GM18520 (cell line): ENCODE results near the gene AP3B1.

Experiments used
- ATAC-seq: cut with Tn5 transposase; IDR thresholded peaks from one replicate; pipeline ENCODE4 v1.9.1; 2021; ENCODE audit not compliant: unreplicated experiment

AP3B1 gene

GRCh38 chr5:77983482-77984199 is 310.9 kb downstream of the AP3B1 start:
- no peak for ATAC-seq

GRCh38 chr5:77981820-77982219 is 312.7 kb downstream of the AP3B1 start:
- no peak for ATAC-seq

GRCh38 chr5:77974576-77974975 is 319.9 kb downstream of the AP3B1 start:
- ATAC-seq, result no peak

GRCh38 chr5:77973253-77973609 is 321.3 kb downstream of the AP3B1 start:
- ATAC-seq, result no peak

GRCh38 chr5:77972469-77973252 is 321.8 kb downstream of the AP3B1 start:
- ATAC-seq, result no peak

- ATAC-seq, result no peak
Measured at GRCh38 chr5:77971776-77972468, 322.6 kb downstream of the AP3B1 start.

- ATAC-seq, result no peak
Measured at GRCh38 chr5:77970891-77971290, 323.6 kb downstream of the AP3B1 start.

GRCh38 chr5:77963795-77964194 is 330.7 kb downstream of the AP3B1 start:
- no peak for ATAC-seq

GRCh38 chr5:77960863-77961396 is 333.6 kb downstream of the AP3B1 start:
- no peak for ATAC-seq

- ATAC-seq, result no peak
Measured at GRCh38 chr5:77960305-77960704, 334.2 kb downstream of the AP3B1 start.

GRCh38 chr5:77958642-77959330 is 335.7 kb downstream of the AP3B1 start:
- ATAC-seq, result no peak

- ATAC-seq, result no peak
Measured at GRCh38 chr5:77957931-77958521, 336.5 kb downstream of the AP3B1 start.

GRCh38 chr5:77957516-77957915 is 337.0 kb downstream of the AP3B1 start:
- no peak for ATAC-seq

GRCh38 chr5:77957081-77957480 is 337.4 kb downstream of the AP3B1 start:
- ATAC-seq, result no peak

GRCh38 chr5:77955577-77955976 is 338.9 kb downstream of the AP3B1 start:
- no peak for ATAC-seq

GRCh38 chr5:77953374-77953773 is 341.1 kb downstream of the AP3B1 start:
- ATAC-seq, result no peak

- ATAC-seq, result no peak
Measured at GRCh38 chr5:77952636-77953212, 341.8 kb downstream of the AP3B1 start.
